HepG2 (cell line): ENCODE data around the gene VAMP8. TPM values are rescaled to one million over a fixed set of nuclear protein-coding genes. Genes with fewer than 3 reads are reported as not detected.

Experiments
- CAMTA2 ChIP-seq: sonication (generic); formaldehyde crosslinking; IDR thresholded peaks from 2 replicates; pipeline ENCODE4 v1.4.0; 2020; ENCODE audit warnings: mild to moderate bottlenecking, missing genetic modification reagents, borderline replicate concordance
- HIVEP1 ChIP-seq: sonication (generic); formaldehyde crosslinking; IDR thresholded peaks from 2 replicates; pipeline ENCODE4 v1.4.0; 2020; ENCODE audit warnings: mild to moderate bottlenecking, missing genetic modification reagents
- HMGXB3 ChIP-seq: sonication (generic); formaldehyde crosslinking; IDR thresholded peaks from 2 replicates; pipeline ENCODE4 v1.4.0; 2020; ENCODE audit warnings: missing genetic modification reagents, borderline replicate concordance
- HNRNPUL1 ChIP-seq: fragments of 200-400 bp; formaldehyde crosslinking; IDR thresholded peaks from 2 replicates; pipeline ENCODE4 v1.6.1; 2017; ENCODE audit warnings: low read depth, mild to moderate bottlenecking, low read length, moderate library complexity
- MLXIP ChIP-seq: sonication (generic); formaldehyde crosslinking; IDR thresholded peaks from 2 replicates; pipeline ENCODE4 v1.9.0; 2021; ENCODE audit warnings: missing genetic modification reagents, borderline replicate concordance
- MYNN ChIP-seq: sonication (generic); formaldehyde crosslinking; IDR thresholded peaks from 2 replicates; pipeline ENCODE4 v1.4.0; 2020; ENCODE audit warnings: mild to moderate bottlenecking, low read depth, missing genetic modification reagents
- SALL1 ChIP-seq: sonication (generic); formaldehyde crosslinking; IDR thresholded peaks from 2 replicates; pipeline ENCODE4 v1.8.0; 2022; ENCODE audit warnings: mild to moderate bottlenecking, missing genetic modification reagents
- ZFP41 ChIP-seq: sonication (generic); formaldehyde crosslinking; IDR thresholded peaks from 2 replicates; pipeline ENCODE4 v1.4.0; 2020; ENCODE audit warnings: mild to moderate bottlenecking, missing genetic modification reagents, borderline replicate concordance
- ZMYM4 ChIP-seq: sonication (generic); formaldehyde crosslinking; IDR thresholded peaks from 2 replicates; pipeline ENCODE4 v1.8.1; 2023; ENCODE audit warnings: mild to moderate bottlenecking, missing genetic modification reagents
- ZNF12 ChIP-seq: sonication (generic); formaldehyde crosslinking; IDR thresholded peaks from 2 replicates; pipeline ENCODE4 v1.5.0; 2020; ENCODE audit warnings: missing genetic modification reagents
- ZNF121 ChIP-seq: sonication (generic); formaldehyde crosslinking; IDR thresholded peaks from 2 replicates; pipeline ENCODE4 v1.5.0; 2020; ENCODE audit warnings: mild to moderate bottlenecking, missing genetic modification reagents
- ZNF275 ChIP-seq: sonication (generic); formaldehyde crosslinking; IDR thresholded peaks from 2 replicates; pipeline ENCODE4 v1.8.0; 2022; ENCODE audit warnings: missing genetic modification reagents, mild to moderate bottlenecking, inconsistent platforms, borderline replicate concordance
- ZNF335 ChIP-seq: sonication (generic); formaldehyde crosslinking; IDR thresholded peaks from 2 replicates; pipeline ENCODE4 v1.4.0; 2020; ENCODE audit warnings: missing genetic modification reagents
- ZSCAN31 ChIP-seq: sonication (generic); formaldehyde crosslinking; IDR thresholded peaks from 2 replicates; pipeline ENCODE4 v1.5.0; 2020; ENCODE audit warnings: low read depth, mild to moderate bottlenecking, missing genetic modification reagents
- polyA plus RNA-seq, 8 experiments: library from polyadenylated mRNA; depleted of rRNA in 3 of 8; stranded (reverse) in 7 of 8; unstranded in 1 of 8; fragments of >200 nt; fragmentation: Illumina TruSeq in 4 of 8; extraction: Trizol in 4 of 8; gene quantifications; 2 replicates each; pipeline versions ENCODE4 v1.2.1 to v1.2.3, GENCODE V29; 2011 to 2016; ENCODE audit warnings: low read depth in 4 of 8, missing spikeins in 1 of 8, mixed read lengths in 1 of 8; ENCODE audit not compliant: insufficient read depth in 1 of 8
- total RNA-seq, 5 experiments: library from RNA; depleted of rRNA; stranded (reverse); fragments of >200 nt; fragmentation: Illumina TruSeq; extraction: Trizol; gene quantifications; 2 replicates each; pipeline ENCODE4 v1.2.3, GENCODE V29; 2016; ENCODE audit warnings: low read depth in 1 of 5

The VAMP8 gene
- total and polyA plus RNA-seq, 2 of the 13 experiments (the other 11 are each of a cell fraction or from before 2014, with no cell fraction given) = 83.3 to 157 TPM

GRCh38 chr2:85539361-85540132 lies 37.8 kb upstream of the VAMP8 start (continued):
- TF ChIP-seq ZNF275 (CRISPR knock-in tag) (peak; percentile 79), MYNN (peak; percentile 52; the same call in 1 of the 2 replicates), ZNF335 (CRISPR knock-in tag) (0 out of 2 replicates have a peak, but pooled peaks have one; percentile 12), SALL1 (CRISPR knock-in tag) (peak; percentile 86), MLXIP (CRISPR knock-in tag) (peak; percentile 64; the same call in 1 of the 2 replicates), ZSCAN31 (CRISPR knock-in tag) (0 out of 2 replicates have a peak, but pooled peaks have one; percentile 19), HIVEP1 (CRISPR knock-in tag) (peak; percentile 80; the same call in 1 of the 2 replicates), ZMYM4 (no peak), HMGXB3 (0 out of 2 replicates have a peak, but pooled peaks have one; percentile 45), ZNF121 (CRISPR knock-in tag) (peak; percentile 61), CAMTA2 (CRISPR knock-in tag) (peak; percentile 85; the same call in 1 of the 2 replicates), HNRNPUL1 (0 out of 2 replicates have a peak, but pooled peaks have one; percentile 12), ZNF12 (CRISPR knock-in tag) (peak; percentile 49; the same call in 1 of the 2 replicates), ZFP41 (CRISPR knock-in tag) (peak; percentile 87)
